ENCODE results near the gene GAS2.

DNA sequence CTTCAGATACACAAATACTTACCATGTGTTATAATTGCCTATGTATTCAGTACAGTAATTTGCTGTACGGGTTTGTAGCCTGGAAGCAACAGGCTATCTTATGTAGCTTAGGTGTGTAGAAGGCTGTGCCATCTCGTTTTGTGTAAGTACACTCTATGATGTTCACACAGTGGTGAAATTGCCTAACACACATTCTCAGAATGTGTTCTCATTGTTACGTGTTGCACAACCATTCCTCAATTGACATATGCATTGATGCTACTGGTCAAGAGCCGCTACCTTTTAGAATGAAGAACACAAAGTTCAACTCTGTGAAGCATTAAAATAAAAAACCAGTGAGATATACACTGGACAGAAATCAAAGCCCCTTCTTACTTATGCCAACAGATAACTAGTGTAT is 136.4 kb downstream of the GAS2 start:
- TF ChIP-seq CTCF (IDR thresholded peaks at IDR 0.05) (no peak), POLR2AphosphoS5 (IDR thresholded peaks at IDR 0.05) (no peak), POLR2A (IDR thresholded peaks at IDR 0.05) (no peak)
